SK-N-SH (cell line): Measurements from ENCODE around the gene EID3. TPM values are rescaled to one million over a fixed set of nuclear protein-coding genes. Genes with fewer than 3 reads are reported as not detected.

Experiments
- CTCF ChIA-PET: fragments of 300-600, 350-600 bp; formaldehyde crosslinking; extraction: SDS; loops from one replicate; lab custom pipeline; 2021; lab: Yijun Ruan, JAX
- POLR2A ChIA-PET: fragments of 350-600 bp; sonication (Branson Sonifier 250); formaldehyde crosslinking; extraction: SDS; loops from one replicate; lab custom pipeline; 2020; ENCODE audit warnings: antibody characterized with exemption, inconsistent platforms; lab: Yijun Ruan, JAX
- DNase-seq: peaks from one replicate; pipeline ENCODE4 v3.0.0; 2012
- H2AFZ ChIP-seq: fragments of 200-600 bp; sonication (generic); 2 replicates; pipeline ENCODE4 v1.8.1; 2016; ENCODE audit warnings: antibody characterized with exemption, mild to moderate bottlenecking, low read depth
- H3F3A ChIP-seq: fragments of 200-600 bp; sonication (generic); replicated peaks from 2 replicates; pipeline ENCODE3; 2016; ENCODE audit warnings: antibody characterized with exemption, mild to moderate bottlenecking; ENCODE audit not compliant: insufficient read depth
- H3K27ac ChIP-seq, 2 experiments: fragments of 200-500 bp in 1 of 2; fragments of 200-600 bp in 1 of 2; sonication (Bioruptor generic) in 1 of 2; sonication (generic), shearing (Covaris generic) in 1 of 2; 2 replicates each; pipeline versions ENCODE4 v1.5.1 to v1.6.1; 2014 to 2016; ENCODE audit warnings: low read depth in 2 of 2, inconsistent platforms in 1 of 2, low read length in 1 of 2, mild to moderate bottlenecking in 1 of 2, mixed read lengths in 1 of 2
- H3K27me3 ChIP-seq: fragments of 200-600 bp; sonication (generic), shearing (Covaris generic); 2 replicates; pipeline ENCODE4 v1.6.1; 2016; ENCODE audit warnings: mixed run types; ENCODE audit not compliant: insufficient read depth
- H3K36me3 ChIP-seq, 2 experiments: fragments of 200-500 bp in 1 of 2; fragments of 200-600 bp in 1 of 2; sonication (Bioruptor generic) in 1 of 2; sonication (generic) in 1 of 2; replicated peaks in 1 of 2; 2 replicates each; pipeline versions ENCODE3 to v1.5.1; 2014 to 2016; ENCODE audit warnings: low read length in 1 of 2, mild to moderate bottlenecking in 1 of 2; ENCODE audit not compliant: insufficient read depth in 2 of 2, control insufficient read depth in 1 of 2
- H3K4me1 ChIP-seq, 2 experiments: fragments of 200-500 bp in 1 of 2; fragments of 200-600 bp in 1 of 2; sonication (Bioruptor generic) in 1 of 2; sonication (generic), shearing (Covaris generic) in 1 of 2; 2 replicates each; pipeline versions ENCODE4 v1.5.1 to v1.6.1; 2014 to 2016; ENCODE audit warnings: low read depth in 1 of 2, low read length in 1 of 2, mixed run types in 1 of 2; ENCODE audit not compliant: insufficient read depth in 2 of 2, control insufficient read depth in 1 of 2
- H3K4me2 ChIP-seq: fragments of 200-600 bp; sonication (generic), shearing (Covaris generic); 2 replicates; pipeline ENCODE4 v1.6.1; 2017; ENCODE audit warnings: mixed run types
- H3K4me3 ChIP-seq, 2 experiments: fragments of 200-500 bp in 1 of 2; fragments of 200-600 bp in 1 of 2; sonication (Bioruptor generic) in 1 of 2; sonication (generic), shearing (Covaris generic) in 1 of 2; 2 replicates each; pipeline versions ENCODE4 v1.5.1 to v1.8.1; 2014 to 2016; ENCODE audit warnings: low read depth in 2 of 2, inconsistent platforms in 1 of 2, low read length in 1 of 2, mild to moderate bottlenecking in 1 of 2, mixed read lengths in 1 of 2, moderate library complexity in 1 of 2
- H3K79me2 ChIP-seq: fragments of 200-600 bp; sonication (generic); 2 replicates; pipeline ENCODE4 v1.8.1; 2017; ENCODE audit warnings: mild to moderate bottlenecking; ENCODE audit not compliant: insufficient read depth
- H3K9ac ChIP-seq: fragments of 200-600 bp; sonication (generic); 2 replicates; pipeline ENCODE4 v1.6.1; 2017; ENCODE audit warnings: mixed run types
- H3K9me2 ChIP-seq: fragments of 200-600 bp; sonication (generic); 2 replicates; pipeline ENCODE4 v1.6.1; 2017; ENCODE audit warnings: mixed run types
- H3K9me3 ChIP-seq: fragments of 200-600 bp; sonication (generic); 2 replicates; pipeline ENCODE4 v1.6.1; 2017; ENCODE audit warnings: mixed run types, mild to moderate bottlenecking, moderate library complexity
- H4K20me1 ChIP-seq: fragments of 200-600 bp; sonication (generic); 2 replicates; pipeline ENCODE4 v1.6.1; 2017; ENCODE audit warnings: mild to moderate bottlenecking, mixed run types; ENCODE audit not compliant: insufficient read depth
- GABPA ChIP-seq: IDR thresholded peaks from 2 replicates; pipeline ENCODE4 v1.4.0; 2012; ENCODE audit warnings: low read depth, mild to moderate bottlenecking
- GATA2 ChIP-seq: sonication (generic); formaldehyde crosslinking; IDR thresholded peaks from 2 replicates; pipeline ENCODE4 v1.5.0; 2020; ENCODE audit warnings: mild to moderate bottlenecking, missing genetic modification reagents
- IRF3 ChIP-seq: fragments of 150-350 bp; IDR thresholded peaks from 2 replicates; pipeline ENCODE4 v1.6.1; 2016; ENCODE audit warnings: mild to moderate bottlenecking, low read depth, low read length
- NFIC ChIP-seq: IDR thresholded peaks from 2 replicates; pipeline ENCODE4 v1.4.0; 2012; ENCODE audit warnings: borderline replicate concordance
- NRF1 ChIP-seq: IDR thresholded peaks from 2 replicates; pipeline ENCODE4 v1.6.1; 2012; ENCODE audit warnings: low read depth, mild to moderate bottlenecking, low read length
- POLR2AphosphoS5 ChIP-seq: IDR thresholded peaks from 2 replicates; pipeline ENCODE4 v1.6.1; 2012; ENCODE audit warnings: low read depth, low read length
- RAD21 ChIP-seq: IDR thresholded peaks from 2 replicates; pipeline ENCODE4 v1.6.1; 2012; ENCODE audit warnings: mild to moderate bottlenecking, low read length
- RCOR1 ChIP-seq: fragments of 150-350 bp; IDR thresholded peaks from 2 replicates; pipeline ENCODE4 v1.6.1; 2017; ENCODE audit warnings: antibody characterized with exemption, low read length
- RFX5 ChIP-seq: IDR thresholded peaks from 2 replicates; pipeline ENCODE4 v1.6.1; 2012; ENCODE audit warnings: mild to moderate bottlenecking, improper control_type of control experiment, low read length
- TAF1 ChIP-seq: IDR thresholded peaks from 2 replicates; pipeline ENCODE4 v1.6.1; 2012; ENCODE audit warnings: low read depth, mild to moderate bottlenecking, low read length, moderate library complexity, borderline replicate concordance
- USF1 ChIP-seq: IDR thresholded peaks from 2 replicates; pipeline ENCODE4 v1.4.0; 2012; ENCODE audit warnings: low read depth, borderline replicate concordance
- WGBS: methylation state at CpG from one replicate; pipeline ENCODE4 v1.1.6; 2017; ENCODE audit warnings: low lambda C conversion rate; 5-methylcytosine and 5-hydroxymethylcytosine counted together
- polyA plus RNA-seq, 3 experiments: library from polyadenylated mRNA; depleted of rRNA; stranded (reverse); fragments of >200 nt; gene quantifications; 2 replicates each; pipeline ENCODE4 v1.2.3, GENCODE V29; 2012
- TF ChIP-seq, protein P1 (sequence below): IDR thresholded peaks from 2 replicates; pipeline ENCODE4 v1.4.0; 2012; ENCODE audit warnings: low read depth, borderline replicate concordance

EID3 gene
- polyA plus RNA-seq, 1 of the 3 experiments (the other 2 are of a cell fraction) = 0.92 TPM

GRCh38 chr12:104295954-104296353, 7.6 kb upstream of the EID3 start:
- DNase-seq = no peak
- H3K4me1 ChIP-seq = peaks cover 0 to 10% of the 10 kb centered on the region in 2 experiments; a peak in 1 of 4 replicates
- 85% methylated on average over 1 of the region's 1 CpG for WGBS
- H3K9ac ChIP-seq = no peak overlapping the region
- peaks cover 86% of the 10 kb centered on the region for H4K20me1 ChIP-seq
- peaks cover 4% of the 10 kb centered on the region for H3F3A ChIP-seq
- H3K79me2 ChIP-seq = peaks cover 99% of the 10 kb centered on the region
- H2AFZ ChIP-seq = no peak overlapping the region
- H3K4me2 ChIP-seq = no peak overlapping the region
- no peak overlapping the region for H3K4me3 ChIP-seq
- H3K27ac ChIP-seq = no peak overlapping the region
- H3K27me3 ChIP-seq = no peaks in the 10 kb centered on the region
- H3K9me3 ChIP-seq = no peaks in the 10 kb centered on the region
- ChIA-PET POLR2A (no interaction called here), CTCF (interaction anchor here (0.6 to 1.5 kb wide), 4 partner anchors 9 to 80 kb away, joined by 3 to 5 read pairs (median 4); no protein-coding TSS in a partner anchor)
- H3K9me2 ChIP-seq = no peaks in the 10 kb centered on the region
- peaks cover 42 to 72% of the 10 kb centered on the region in 2 experiments for H3K36me3 ChIP-seq
- no peak for TF ChIP-seq RAD21
- TF ChIP-seq POLR2AphosphoS5 = no peak
- no peak for TF ChIP-seq RCOR1
- TF ChIP-seq GATA2 = no peak
- TF ChIP-seq NRF1 = no peak
- TF ChIP-seq GABPA = no peak
- TF ChIP-seq IRF3 = no peak
- no peak for TF ChIP-seq RFX5
- TF ChIP-seq USF1 = no peak
- no peak for TF ChIP-seq NFIC

DNA sequence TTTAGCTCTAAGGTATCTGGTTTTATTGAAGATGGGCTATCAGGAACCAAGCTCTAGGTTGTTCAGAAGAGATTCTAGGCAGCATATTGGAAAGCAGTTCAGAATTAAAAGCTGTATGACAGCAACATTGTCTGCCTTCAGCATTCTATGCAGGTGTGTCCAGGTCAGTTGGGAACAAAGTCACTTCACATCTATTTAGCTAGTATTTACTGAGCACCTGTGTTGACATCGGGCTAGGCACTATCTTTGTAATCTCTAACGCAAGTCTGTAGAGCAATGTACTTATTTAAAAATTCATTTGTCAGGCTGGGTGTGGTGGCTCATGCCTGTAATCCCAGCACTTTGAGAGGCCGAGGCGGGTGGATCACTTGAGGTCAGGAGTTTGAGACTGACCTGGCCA, 6.8 kb upstream of the EID3 start:
- Histone ChIP-seq H3K79me2 (peaks cover 99% of the 10 kb centered on the region), H3F3A (peaks cover 6% of the 10 kb centered on the region), H3K27ac (no peak overlapping the region), H3K4me2 (no peak overlapping the region), H3K4me1 (peaks cover 0 to 9% of the 10 kb centered on the region in 2 experiments; a peak in 1 of 4 replicates), H3K27me3 (no peaks in the 10 kb centered on the region), H3K4me3 (no peak overlapping the region), H3K9me2 (no peaks in the 10 kb centered on the region), H3K9ac (no peak overlapping the region), H3K36me3 (peaks cover 41 to 68% of the 10 kb centered on the region in 2 experiments), H4K20me1 (peaks cover 88% of the 10 kb centered on the region), H3K9me3 (no peaks in the 10 kb centered on the region), H2AFZ (no peak overlapping the region)
- ChIA-PET POLR2A (no interaction called here), CTCF (interaction anchor here (1.5 kb wide), 1 partner anchor 80 kb away, joined by 4 read pairs; no protein-coding TSS in a partner anchor)
- 85% methylated on average over 4 of the region's 4 CpGs for WGBS
- DNase-seq = no peak
- TF ChIP-seq TAF1 = no peak
- TF ChIP-seq, protein P1, sequence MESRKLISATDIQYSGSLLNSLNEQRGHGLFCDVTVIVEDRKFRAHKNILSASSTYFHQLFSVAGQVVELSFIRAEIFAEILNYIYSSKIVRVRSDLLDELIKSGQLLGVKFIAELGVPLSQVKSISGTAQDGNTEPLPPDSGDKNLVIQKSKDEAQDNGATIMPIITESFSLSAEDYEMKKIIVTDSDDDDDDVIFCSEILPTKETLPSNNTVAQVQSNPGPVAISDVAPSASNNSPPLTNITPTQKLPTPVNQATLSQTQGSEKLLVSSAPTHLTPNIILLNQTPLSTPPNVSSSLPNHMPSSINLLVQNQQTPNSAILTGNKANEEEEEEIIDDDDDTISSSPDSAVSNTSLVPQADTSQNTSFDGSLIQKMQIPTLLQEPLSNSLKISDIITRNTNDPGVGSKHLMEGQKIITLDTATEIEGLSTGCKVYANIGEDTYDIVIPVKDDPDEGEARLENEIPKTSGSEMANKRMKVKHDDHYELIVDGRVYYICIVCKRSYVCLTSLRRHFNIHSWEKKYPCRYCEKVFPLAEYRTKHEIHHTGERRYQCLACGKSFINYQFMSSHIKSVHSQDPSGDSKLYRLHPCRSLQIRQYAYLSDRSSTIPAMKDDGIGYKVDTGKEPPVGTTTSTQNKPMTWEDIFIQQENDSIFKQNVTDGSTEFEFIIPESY = no peak
